ENCODE data around the gene JADE3. TPM values are rescaled to one million over a fixed set of nuclear protein-coding genes. Genes with fewer than 3 reads are reported as not detected.

Gene JADE3
- total RNA-seq, 1 experiment from 2014 or later = 14.3 TPM

GRCh38 chrX:47093860-47094259 is 181.6 kb downstream of the JADE3 start:
- no peak for ATAC-seq
- no peak overlapping the region for H3K4me2 ChIP-seq (ENCODE audit: low read length)
- no peak overlapping the region for H3K4me3 ChIP-seq (replicated peaks in 1 of 2; ENCODE audit: low read depth in 1 of 2, low read length in 2 of 2)
- no peaks in the 10 kb centered on the region for H3K79me2 ChIP-seq (ENCODE audit: insufficient read depth, low read length)
- H3K27ac ChIP-seq (ENCODE audit: low read depth, low read length) = no peak overlapping the region
- H2AFZ ChIP-seq (ENCODE audit: low read depth, low read length, poor library complexity, severe bottlenecking) = no peak overlapping the region
- POLR2A ChIA-PET = interaction anchor here (1.1 kb wide), 1 partner anchor 35 kb away, joined by 4 read pairs; no protein-coding TSS in a partner anchor
- no peaks in the 10 kb centered on the region for H4K20me1 ChIP-seq (ENCODE audit: insufficient read depth)
- H3K9me2 ChIP-seq (ENCODE audit: insufficient read depth) = no peaks in the 10 kb centered on the region
- CTCF ChIA-PET = interaction anchor here (0.6 to 1.6 kb wide), 6 partner anchors 14 to 441 kb away, joined by 3 to 5 read pairs (median 3); no protein-coding TSS in a partner anchor
- no TSS peak for BruUV-seq (replicated peaks)
- DNase-seq (ENCODE audit: low read depth, low spot score) = no peak
- H3K27me3 ChIP-seq (ENCODE audit: insufficient read depth, low read length) = no peaks in the 10 kb centered on the region
- RAD21 ChIA-PET (ENCODE audit: low non-redundant PET in 1 of 2, low total read pairs in 2 of 2, uncharacterized antibody in 2 of 2, unreplicated experiment in 2 of 2) = no interaction called here
- TF ChIP-seq CEBPB (IDR thresholded peaks at IDR 0.05; ENCODE audit: low read depth) (no peak), EGR1 (IDR thresholded peaks at IDR 0.05; ENCODE audit: low read depth) (no peak), CTCF (IDR thresholded peaks at IDR 0.05 in 2 of 3, conservative IDR thresholded peaks at IDR 0.05 in 1 of 3; ENCODE audit: borderline replicate concordance in 1 of 3, insufficient read depth in 1 of 3, low read depth in 2 of 3, low read length in 2 of 3) (no peak), ZBTB33 (IDR thresholded peaks at IDR 0.05; ENCODE audit: extremely low read depth, insufficient replicate concordance, low read length) (no peak), MAX (IDR thresholded peaks at IDR 0.05) (no peak), TCF7L2 (IDR thresholded peaks at IDR 0.05; ENCODE audit: borderline replicate concordance, extremely low read depth, insufficient read depth, insufficient read length) (no peak), SIN3A (IDR thresholded peaks at IDR 0.05; ENCODE audit: low read depth) (no peak)
- H3K36me3 ChIP-seq (ENCODE audit: control insufficient read depth in 1 of 2, insufficient read depth in 2 of 2, low read length in 2 of 2) = no peaks in the 10 kb centered on the region
- H3K9ac ChIP-seq (ENCODE audit: low read length) = no peak overlapping the region
- H3K4me1 ChIP-seq (ENCODE audit: control insufficient read depth in 1 of 2, insufficient read depth in 2 of 2, low read length in 2 of 2) = no peaks in the 10 kb centered on the region
- intact Hi-C loops (cut with micrococcal nuclease) = loop anchor here (10.0 kb wide), 2 partner anchors 339 to 449 kb away; partner anchors contain the start of gene SLC9A7
- no peaks in the 10 kb centered on the region for H3K9me3 ChIP-seq (ENCODE audit: control insufficient read depth in 1 of 2, insufficient read depth in 1 of 2, low read depth in 1 of 2, low read length in 2 of 2)

All from HCT116 (cell line).